ENCODE measurements around the gene NDUFAB1.
A peak's percentile ranks its signal among the peaks of the same experiment; 100 is the strongest.
"Not testable (repeated sequence)": the region's sequence is repeated elsewhere in the genome, so short reads cannot be mapped to it uniquely, and the experiment has no call there.

Gene NDUFAB1

DNA sequence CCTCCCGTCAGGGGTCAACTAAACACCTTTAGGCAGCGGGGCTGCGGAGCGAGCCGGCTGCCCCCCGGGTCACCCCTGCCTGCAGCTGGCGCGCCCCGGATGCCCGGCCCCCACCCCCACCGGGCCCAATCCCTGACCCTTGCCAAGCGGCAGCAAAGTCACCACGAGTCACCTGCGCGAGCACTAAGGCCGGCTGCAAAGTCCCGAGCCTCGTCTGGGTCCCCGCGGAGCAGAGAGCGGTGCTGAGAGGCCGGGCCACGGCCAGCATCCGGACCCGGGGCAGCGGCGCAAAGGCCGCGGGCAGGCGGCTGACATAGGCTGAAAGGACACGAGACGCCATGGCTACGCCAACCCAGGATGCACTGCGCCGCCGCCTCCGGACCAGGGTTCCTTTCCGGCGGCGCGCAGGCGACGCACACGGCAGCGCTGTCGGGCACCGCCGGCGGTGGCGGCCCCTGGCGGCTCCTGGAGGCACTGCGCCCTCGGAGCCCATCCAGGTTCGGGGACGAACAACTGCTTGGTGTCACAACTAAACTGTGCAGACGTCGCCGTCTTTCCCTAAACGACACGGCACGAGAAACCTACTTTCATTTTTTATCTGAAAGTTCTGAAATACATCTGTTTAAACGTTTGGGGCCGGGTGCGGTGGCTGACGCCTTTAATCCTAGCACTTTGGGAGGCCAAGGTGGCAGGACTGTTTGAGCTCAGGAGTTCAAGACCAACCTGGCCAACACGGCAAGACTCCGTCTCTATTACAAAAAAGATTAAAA lies at the start of gene NDUFAB1:
TSS of gene NDUFAB1 (minus strand) at position 366 of the 770 bp plus-strand sequence. CDS start at position 340, 26 bp downstream.
- DNase-seq (ENCODE audit: low read depth in 2 of 2, low spot score in 1 of 2) = peak; percentile 80 to 81

DNA sequence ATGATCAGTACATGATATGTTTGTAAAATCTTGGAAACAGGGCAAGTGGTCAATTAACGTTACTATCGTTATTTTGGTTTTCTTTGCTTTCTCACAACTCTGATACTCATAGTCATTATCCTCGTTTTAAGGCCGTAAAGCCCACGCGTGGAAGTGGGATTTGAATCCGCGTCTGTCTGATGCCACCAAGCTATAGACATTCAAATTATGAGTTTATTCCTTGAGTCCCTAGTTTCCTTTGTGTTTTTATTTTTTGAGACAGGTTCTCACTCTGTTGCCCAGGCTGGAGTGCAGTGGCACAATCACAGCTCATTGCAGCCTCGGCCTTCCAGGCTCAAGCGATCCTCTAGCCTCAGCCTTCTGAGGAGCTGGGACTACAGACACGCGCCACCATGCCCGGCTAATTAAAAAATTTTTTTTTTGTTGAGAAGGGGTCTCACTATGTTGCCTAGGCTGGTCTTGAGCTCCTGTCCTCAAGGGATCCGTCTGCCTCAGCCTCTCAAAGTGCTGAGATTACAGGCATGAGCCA lies 46.2 kb upstream of the NDUFAB1 start:
- no peak for DNase-seq (ENCODE audit: low read depth in 2 of 2, low spot score in 1 of 2)

DNA sequence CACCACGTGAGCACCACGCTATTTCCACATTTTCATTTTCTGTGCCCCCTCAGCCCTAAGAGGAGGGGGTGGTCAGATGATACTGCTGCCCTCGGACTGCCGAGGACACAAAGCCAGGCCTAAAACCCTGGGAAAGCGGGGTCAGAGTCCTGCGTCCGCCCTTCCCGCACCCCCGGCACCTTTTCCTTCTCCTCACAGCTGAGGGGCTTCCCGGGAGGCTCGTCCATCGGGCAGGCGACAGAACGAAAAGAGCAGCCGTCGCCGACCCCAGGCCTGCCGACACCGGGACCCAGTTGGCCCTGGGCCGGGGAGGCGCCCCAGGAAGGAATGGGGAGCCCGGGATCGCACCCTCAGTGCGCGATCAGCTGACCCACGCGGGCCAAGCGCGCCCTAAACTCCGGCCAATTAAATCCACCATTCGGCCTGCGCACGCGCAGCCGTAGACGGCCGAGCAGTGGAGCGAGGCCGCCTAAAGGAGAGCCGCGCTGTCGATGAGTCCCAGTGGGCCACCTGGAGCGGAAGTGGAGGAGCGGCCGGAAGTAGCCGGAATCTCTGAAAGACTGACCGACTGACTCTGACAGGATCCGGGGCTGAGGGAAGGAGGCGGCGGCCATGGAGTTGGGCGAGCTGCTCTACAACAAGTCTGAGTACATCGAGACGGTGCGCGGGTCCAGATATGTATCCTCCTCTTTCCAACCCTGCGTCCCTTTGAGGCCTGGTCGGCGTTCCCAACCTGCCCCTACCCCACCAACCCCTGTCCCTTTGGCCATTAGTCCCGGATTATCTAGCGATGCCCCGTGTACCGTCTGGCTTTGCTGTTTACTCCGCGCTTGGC lies 45.0 kb upstream of the NDUFAB1 start, which contains the start of the genes DCTN5 and PALB2:
TSS of gene DCTN5 (plus strand) at position 536 of the 835 bp plus-strand sequence. CDS start at position 613, 77 bp downstream.
TSS of gene PALB2 (minus strand) at position 380 of the 835 bp plus-strand sequence. CDS start at position 227, 153 bp downstream.
- peak; percentile 63 to 80 for DNase-seq (ENCODE audit: low read depth in 2 of 2, low spot score in 1 of 2)

DNA sequence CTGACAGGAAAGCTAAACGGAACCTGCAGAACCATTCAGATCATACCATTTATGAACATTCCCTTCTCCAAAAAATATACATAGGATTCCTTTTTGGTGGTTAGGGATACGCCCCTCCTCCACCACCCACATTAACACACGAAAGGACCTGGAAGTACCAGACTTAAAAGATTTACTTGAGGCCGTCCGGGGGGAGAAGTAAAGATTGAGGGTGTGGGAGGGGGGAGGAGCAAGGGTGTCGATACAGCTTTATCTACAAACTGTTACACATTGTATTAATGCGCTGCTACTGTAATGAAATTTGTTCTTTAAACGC lies 44.5 kb upstream of the NDUFAB1 start:
- DNase-seq (ENCODE audit: low read depth in 2 of 2, low spot score in 1 of 2) = no peak

DNA sequence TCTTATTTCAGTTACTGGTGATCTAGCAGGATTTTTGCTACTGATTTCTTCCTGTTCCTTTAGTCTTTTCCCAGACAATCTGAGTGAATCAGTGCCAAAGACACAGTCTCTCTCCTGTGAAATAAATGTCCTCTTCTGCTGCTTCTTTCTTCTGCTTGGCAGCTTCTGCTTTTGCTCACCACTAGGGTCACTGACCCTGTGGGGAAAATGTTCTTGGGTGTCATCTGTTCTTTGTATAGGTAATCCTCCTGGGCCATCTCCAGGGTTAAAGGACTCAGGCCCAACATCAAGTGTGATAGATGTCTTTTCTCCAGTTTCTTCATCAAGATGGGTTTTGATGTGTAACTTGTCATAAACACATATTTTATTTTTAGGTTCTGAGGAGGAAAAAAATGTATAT lies 39.8 kb upstream of the NDUFAB1 start:
- DNase-seq (ENCODE audit: low read depth in 2 of 2, low spot score in 1 of 2) = no peak

DNA sequence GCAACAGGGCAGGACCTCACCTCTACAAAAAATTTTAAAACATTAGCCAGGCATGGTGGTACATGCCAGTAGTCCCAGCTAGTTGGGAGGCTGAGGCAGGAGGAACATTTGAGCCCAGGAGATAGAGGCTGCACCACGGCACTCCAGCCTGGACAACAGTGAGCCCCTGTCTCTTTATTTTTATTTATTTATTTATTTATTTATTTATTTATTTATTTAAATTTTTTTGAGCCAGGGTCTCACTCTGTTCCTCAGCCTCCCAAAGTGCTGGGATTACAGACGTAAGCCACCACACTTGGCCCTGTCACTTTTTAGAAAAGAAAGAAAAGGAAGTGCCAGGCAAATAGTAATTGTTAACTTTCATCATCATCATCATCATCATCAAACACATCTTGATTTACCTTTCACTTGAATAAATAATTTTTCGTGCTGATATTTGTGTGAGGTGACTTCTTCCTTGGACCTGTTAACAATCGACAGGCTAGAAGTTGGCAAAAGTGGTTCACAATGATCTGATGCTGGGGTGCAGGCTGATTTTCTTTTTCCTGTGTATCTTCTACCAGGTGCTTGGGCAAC lies 38.4 kb upstream of the NDUFAB1 start:
- no peak for DNase-seq (ENCODE audit: low read depth in 2 of 2, low spot score in 1 of 2)

DNA sequence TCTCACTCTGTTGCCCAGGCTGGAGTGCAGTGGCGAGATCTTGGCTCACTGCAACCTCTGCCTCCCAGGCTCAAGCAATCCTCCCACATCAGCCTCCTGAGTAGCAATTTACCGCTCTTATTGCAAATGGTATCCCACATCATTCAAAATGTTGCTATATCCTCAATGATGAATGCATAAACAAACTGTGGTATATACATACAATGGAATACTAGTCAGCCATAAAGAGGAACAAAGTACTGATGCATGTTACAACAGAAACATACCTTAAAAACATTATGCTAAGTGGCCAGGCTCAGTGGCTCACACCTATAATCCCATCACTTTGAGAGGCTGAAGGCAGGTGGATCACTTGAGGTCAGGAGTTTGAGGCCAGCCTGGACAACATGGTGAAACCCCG lies 35.8 kb upstream of the NDUFAB1 start:
- not testable (repeated sequence) for DNase-seq (ENCODE audit: low read depth in 2 of 2, low spot score in 1 of 2)

DNA sequence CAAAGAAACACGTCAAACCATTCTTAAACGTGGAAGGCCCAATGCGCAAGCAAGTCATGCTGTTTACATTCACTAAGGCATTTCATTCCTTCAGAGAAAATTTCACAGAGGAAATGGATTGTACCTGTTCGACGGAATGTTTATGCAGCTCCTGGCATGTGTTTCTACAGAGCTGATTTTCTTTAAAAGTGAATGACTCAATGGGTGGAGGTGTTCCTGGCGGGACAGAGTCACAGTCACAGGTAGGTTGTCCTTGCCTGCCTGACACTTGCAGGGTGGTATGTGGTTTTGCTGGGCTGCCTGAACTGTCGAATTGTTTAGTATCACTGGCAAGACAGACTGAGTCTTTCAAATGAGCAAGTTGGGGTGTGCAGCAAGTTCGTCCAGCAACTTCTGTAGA lies 33.4 kb upstream of the NDUFAB1 start:
- no peak for DNase-seq (ENCODE audit: low read depth in 2 of 2, low spot score in 1 of 2)

DNA sequence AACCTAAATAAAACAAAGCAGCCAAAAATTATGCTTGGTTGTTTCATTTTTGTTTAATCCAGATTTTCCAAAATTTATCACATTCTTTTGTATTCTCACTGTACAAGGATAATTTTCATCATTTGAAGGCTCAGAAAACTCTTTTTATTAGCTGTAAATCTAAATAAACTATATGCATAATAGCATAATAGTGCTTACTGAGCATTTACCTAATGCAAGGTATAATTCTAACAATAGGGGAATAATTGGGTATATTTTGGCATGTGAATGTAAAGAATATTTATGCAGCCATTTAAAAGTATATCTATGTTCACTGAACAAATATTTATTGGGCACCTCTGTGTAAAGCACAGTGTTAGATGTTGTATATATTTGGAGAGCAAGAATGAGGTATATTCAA lies 28.0 kb upstream of the NDUFAB1 start:
- DNase-seq (ENCODE audit: low read depth in 2 of 2, low spot score in 1 of 2) = no peak

DNA sequence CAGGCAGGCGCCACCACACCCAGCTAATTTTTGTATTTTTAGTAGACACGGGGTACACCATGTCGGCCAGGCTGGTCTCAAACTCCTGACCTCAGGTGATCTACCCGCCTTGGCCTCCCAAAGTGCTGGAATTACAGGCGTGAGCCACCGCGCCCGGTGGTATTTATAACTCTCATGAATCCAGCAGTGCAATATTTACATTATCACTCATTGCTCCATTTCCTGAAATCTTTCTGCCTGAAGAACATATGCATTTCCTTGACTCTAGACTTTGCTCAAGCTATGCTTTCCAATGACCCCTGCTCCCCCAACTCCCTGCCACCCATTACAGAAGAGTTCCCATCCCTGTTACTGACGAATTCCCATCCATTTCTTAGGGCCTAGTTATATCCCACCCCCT lies 19.7 kb upstream of the NDUFAB1 start:
- no peak for DNase-seq (ENCODE audit: low read depth in 2 of 2, low spot score in 1 of 2)

DNA sequence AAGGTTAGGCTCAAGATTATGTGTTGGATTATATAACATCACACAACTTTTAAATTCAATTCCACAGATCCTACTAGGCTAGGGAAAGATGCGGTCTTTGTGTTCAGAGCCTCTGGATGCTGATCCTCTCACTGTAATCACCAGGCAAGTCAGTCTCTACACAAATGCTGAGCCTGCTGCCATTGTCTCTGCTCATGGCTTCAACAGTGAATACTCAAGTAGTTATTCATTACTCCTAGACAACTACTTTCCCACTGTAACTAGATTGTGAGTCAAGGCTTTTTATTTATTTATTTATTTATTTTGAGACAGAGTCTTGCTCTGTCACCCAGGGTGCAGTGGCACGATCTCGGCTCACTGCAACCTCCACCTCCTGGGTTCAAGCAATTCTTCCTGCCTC lies 15.8 kb upstream of the NDUFAB1 start:
- no peak for DNase-seq (ENCODE audit: low read depth in 2 of 2, low spot score in 1 of 2)

DNA sequence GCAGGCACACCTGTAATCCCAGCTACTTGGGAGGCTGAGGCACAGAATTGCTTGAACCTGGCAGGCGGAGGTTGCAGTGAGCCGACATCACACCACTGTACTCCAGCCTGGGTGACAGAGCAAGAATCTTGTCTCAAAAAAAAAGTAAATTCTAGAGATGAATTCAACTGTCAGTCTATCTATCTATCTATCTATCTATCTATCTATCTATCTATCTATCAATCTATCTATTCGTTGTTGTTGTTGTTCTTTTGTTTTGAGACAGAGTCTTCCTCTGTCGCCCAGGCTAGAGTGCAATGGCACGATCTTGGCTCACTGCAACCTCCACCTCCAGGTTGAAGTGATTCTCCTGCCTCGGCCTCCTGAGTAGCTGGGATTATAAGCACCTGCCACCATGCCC lies 14.8 kb upstream of the NDUFAB1 start:
- not testable (repeated sequence) for DNase-seq (ENCODE audit: low read depth in 2 of 2, low spot score in 1 of 2)

DNA sequence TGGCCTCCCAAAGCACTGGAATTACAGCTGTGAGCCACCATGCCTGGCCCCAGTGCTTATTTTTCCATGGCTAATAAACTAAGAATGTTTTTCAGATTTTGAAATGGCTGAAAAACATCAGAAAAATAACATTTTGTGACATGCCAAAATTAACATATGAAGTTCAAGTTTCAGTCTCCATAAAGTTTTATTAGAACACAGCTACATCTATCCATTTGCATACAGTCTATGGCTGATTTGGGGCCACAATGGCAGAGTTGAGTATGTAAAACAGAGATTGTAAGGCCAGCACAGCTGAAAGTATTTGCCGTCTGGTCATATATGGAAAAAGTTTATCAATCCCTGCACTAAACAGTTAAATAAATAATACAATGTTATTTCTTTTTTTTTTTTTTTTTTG lies 13.8 kb upstream of the NDUFAB1 start:
- DNase-seq (ENCODE audit: low read depth in 2 of 2, low spot score in 1 of 2) = no peak

DNA sequence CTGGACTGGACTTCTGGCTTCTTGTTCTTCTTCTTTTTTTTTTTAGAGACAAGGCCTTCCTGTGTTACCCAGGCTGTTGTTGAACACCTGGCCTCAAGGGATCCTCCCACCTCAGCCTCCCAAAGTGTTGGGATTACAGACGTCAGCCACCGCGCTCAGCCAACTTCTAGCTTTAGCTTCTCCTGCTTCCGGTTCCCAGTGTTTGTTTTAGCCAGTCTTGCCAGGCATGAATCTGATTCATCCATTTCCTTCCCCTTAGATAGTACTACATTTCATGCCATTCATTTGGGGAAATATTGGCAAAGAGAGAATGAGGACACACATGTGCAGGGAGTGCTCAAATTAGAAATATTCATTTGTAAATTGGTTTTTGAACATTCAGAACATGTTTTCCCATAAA lies 12.1 kb upstream of the NDUFAB1 start:
- DNase-seq (ENCODE audit: low read depth in 2 of 2, low spot score in 1 of 2) = no peak

DNA sequence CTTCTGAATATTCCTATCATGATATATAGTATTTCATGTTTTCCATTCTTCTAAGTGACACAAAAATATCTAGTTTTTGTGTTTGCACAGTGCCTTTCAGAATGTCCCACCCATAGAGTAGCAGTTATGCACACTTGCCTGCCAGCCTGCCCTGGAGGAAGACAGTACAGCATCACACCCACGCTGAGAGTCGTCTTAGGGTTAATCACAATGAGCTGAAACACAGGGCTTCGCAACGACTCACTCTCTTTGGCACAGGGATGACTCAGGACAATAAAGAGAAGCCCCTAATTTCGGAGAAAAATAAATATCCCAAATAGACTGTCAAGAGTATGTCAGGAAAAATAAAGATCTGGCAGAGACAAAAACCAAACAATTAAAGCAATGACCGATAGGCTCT lies 11.6 kb upstream of the NDUFAB1 start:
- DNase-seq (ENCODE audit: low read depth in 2 of 2, low spot score in 1 of 2) = no peak

DNA sequence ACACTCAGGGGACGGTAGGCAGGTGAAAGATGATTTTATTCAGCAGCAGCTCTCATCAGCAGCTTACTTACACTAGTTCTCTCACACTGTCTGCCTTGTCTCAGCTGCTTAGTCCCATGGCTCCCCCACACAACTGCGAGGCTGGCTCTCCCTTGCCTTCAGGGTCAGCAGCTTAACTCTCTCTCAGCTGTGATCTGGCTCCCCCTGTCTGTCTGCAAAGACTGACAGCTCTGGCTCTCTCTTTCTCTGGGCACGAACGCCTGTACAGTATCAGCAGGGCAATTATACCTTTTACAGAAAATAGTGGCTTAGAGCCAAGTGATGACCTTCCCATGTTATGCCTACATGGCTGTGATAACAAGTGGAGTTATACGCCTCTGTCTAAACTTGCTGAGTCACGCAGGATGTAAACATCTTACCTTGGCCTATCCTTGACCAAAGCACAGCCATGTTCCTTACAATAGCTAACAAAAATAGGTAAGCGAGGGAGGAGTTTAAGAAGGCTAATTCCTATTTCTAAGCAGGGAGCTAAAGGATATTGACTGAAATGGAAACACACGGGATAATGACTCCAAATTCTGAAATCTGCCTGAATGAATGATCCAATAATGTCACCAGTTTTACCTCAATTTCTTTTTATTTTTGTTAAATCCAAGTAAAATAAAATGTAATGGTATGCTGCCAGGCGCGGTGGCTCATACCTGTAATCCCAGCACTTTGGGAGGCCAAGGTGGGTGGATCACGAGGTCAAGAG lies 1.1 kb upstream of the NDUFAB1 start:
- no peak for DNase-seq (ENCODE audit: low read depth in 2 of 2, low spot score in 1 of 2)

DNA sequence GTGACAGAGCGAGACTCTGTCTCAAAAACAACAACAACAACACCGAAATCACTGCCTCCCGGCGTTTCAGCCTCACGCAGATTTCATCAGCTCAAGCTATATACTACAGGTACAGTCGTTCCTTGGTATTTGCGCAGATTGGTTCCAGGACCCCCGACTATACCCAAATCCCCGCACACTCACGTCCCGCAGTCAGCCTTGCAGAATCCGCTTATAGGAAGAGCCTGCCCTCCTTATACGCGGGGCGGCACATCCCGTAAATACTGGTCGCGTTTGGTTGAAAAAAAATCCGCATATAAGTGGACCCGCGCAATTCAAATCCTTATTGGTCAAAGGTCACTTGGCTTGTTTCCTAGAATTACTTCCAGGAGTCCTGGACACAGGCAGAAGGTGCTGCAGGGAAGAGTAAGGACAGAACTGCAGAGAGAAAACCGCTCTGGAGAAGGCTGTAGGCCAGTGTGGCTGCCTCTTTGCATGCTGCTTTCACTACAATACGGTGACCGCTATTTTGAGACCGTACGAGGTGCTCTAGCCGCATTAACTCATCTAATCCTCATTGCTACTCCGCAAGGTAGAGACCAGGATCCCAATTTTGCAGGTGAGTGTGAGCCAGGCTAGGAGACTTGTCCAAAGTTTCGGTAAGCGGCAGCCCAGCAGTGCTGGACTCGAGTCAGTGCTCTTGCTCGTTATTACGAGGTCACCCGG lies 718 bp downstream of the NDUFAB1 start:
- no peak for DNase-seq (ENCODE audit: low read depth in 2 of 2, low spot score in 1 of 2)

DNA sequence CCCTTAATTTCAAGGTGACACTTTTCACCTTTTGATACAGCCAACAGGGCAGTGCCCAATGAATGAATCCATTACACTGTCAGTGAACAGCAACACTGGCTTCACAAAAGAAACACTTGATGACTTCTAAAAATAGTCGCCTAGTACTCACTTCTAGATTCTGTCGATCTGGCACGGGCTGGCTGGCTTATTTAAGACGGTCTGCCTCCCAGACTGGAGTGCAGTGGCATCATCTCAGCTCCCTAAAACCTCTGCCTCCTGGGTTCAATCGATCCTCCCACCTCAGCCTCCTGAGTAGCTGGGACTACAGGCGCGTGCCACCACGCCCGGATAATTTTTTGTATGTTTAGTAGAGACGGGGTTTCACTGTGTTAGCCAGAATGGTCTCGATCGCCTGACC lies 1.9 kb downstream of the NDUFAB1 start:
- DNase-seq (ENCODE audit: low read depth in 2 of 2, low spot score in 1 of 2) = no peak

DNA sequence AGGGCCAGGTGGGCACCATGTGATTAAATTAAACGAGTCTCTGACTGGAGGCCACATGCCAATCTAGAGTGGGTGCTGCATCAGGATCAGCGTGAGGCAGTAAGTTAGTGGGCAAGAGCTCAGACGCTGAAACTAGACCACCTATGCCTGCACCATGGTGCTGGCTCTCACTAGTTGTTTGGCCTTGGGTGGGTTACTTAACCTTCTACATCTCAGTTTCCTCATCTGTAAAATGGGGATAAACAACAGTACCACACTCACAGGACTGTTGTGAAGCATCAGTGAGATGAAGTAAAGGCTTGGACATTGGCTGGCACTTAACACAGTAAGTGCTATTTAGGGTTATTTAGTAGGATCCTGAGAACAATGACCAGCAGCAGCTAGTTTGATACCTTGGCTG lies 5.9 kb downstream of the NDUFAB1 start:
- DNase-seq (ENCODE audit: low read depth in 2 of 2, low spot score in 1 of 2) = no peak

DNA sequence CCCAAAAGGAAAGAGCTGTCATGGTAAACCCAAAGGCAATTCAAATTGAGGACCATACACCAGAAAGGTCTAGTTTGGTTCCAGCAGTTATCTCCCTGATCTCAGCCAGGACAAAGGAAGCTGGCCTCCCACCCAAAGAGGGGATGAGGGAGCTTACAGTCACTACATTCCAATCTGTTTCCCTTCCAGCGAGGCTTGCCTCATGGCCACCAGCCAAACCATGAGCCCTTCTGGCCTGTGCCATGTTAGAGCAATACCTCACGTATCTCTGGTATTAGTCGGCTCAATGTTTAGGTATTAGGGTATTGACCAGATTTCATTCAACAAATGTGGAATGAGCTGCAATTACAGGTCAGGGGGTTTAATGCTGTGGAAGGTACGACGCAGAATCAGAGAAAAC lies 8.4 kb downstream of the NDUFAB1 start:
- no peak for DNase-seq (ENCODE audit: low read depth in 2 of 2, low spot score in 1 of 2)
